Neutrophil (primary cell): ENCODE data around the gene SPCS3.
"Not testable (repeated sequence)": the region's sequence is repeated elsewhere in the genome, so short reads cannot be mapped to it uniquely, and the experiment has no call there.

Experiments
- H3K27ac ChIP-seq: fragments of 200-600 bp; sonication (generic); 2 replicates; pipeline ENCODE4 v1.5.1; 2016; ENCODE audit warnings: mild to moderate bottlenecking, moderate library complexity
- H3K27me3 ChIP-seq: fragments of 200-600 bp; sonication (generic); 2 replicates; pipeline ENCODE4 v1.6.0; 2016; ENCODE audit warnings: mild to moderate bottlenecking
- H3K36me3 ChIP-seq: fragments of 200-600 bp; sonication (generic); 2 replicates; pipeline ENCODE4 v1.5.1; 2017
- H3K4me1 ChIP-seq, 2 experiments: fragments of 200-600 bp in 1 of 2; sonication (generic) in 1 of 2; 1 replicate in 1 of 2; 2 replicates in 1 of 2; pipeline versions ENCODE4 v1.5.1 to v1.6.1; 2013 to 2016; ENCODE audit warnings: low read depth in 1 of 2, low read length in 1 of 2, mild to moderate bottlenecking in 1 of 2, moderate library complexity in 1 of 2; ENCODE audit not compliant: control insufficient read depth in 1 of 2, insufficient read depth in 1 of 2
- H3K4me3 ChIP-seq, 2 experiments: fragments of 200-600 bp in 1 of 2; sonication (generic) in 1 of 2; 1 replicate in 1 of 2; 2 replicates in 1 of 2; pipeline ENCODE4 v1.5.1; 2013 to 2016; ENCODE audit warnings: low read depth in 1 of 2, low read length in 1 of 2, mild to moderate bottlenecking in 1 of 2, moderate library complexity in 1 of 2
- H3K9me3 ChIP-seq: fragments of 200-600 bp; sonication (generic); 2 replicates; pipeline ENCODE4 v1.5.1; 2016
- CTCF ChIP-seq: fragments of 200-600 bp; sonication (generic); IDR thresholded peaks from 2 replicates; pipeline ENCODE4 v1.5.1; 2016; ENCODE audit warnings: antibody characterized with exemption

Gene SPCS3

GRCh38 chr4:176340871-176341685, 21.3 kb downstream of the SPCS3 start:
- H3K4me1 ChIP-seq = no peaks in the 10 kb centered on the region
- H3K4me3 ChIP-seq = no peak overlapping the region
- peaks cover 16% of the 10 kb centered on the region for H3K9me3 ChIP-seq
- no peaks in the 10 kb centered on the region for H3K27me3 ChIP-seq
- TF ChIP-seq CTCF = peak; percentile 24
- no peak overlapping the region for H3K27ac ChIP-seq
- H3K36me3 ChIP-seq = no peaks in the 10 kb centered on the region

- Histone ChIP-seq H3K4me1 (no peaks in the 10 kb centered on the region), H3K36me3 (no peaks in the 10 kb centered on the region), H3K9me3 (peaks cover 16% of the 10 kb centered on the region), H3K27me3 (no peaks in the 10 kb centered on the region), H3K4me3 (no peak overlapping the region), H3K27ac (no peak overlapping the region)
- TF ChIP-seq CTCF = no peak
These were observed 22.6 kb downstream of the SPCS3 start for GRCh38 chr4:176342384-176342783.

- H3K9me3 ChIP-seq = peaks cover 16% of the 10 kb centered on the region
- H3K27me3 ChIP-seq = no peaks in the 10 kb centered on the region
- TF ChIP-seq CTCF = no peak
- H3K4me1 ChIP-seq = no peaks in the 10 kb centered on the region
- H3K27ac ChIP-seq = no peak overlapping the region
- no peaks in the 10 kb centered on the region for H3K36me3 ChIP-seq
- H3K4me3 ChIP-seq = no peak overlapping the region
These were observed 23.5 kb downstream of the SPCS3 start for GRCh38 chr4:176343286-176343685.

GRCh38 chr4:176345346-176345745, 25.6 kb downstream of the SPCS3 start:
- H3K27me3 ChIP-seq, H3K27ac ChIP-seq, H3K4me1 ChIP-seq, H3K36me3 ChIP-seq, H3K4me3 ChIP-seq: not testable (repeated sequence)
- peaks cover 16% of the 10 kb centered on the region for H3K9me3 ChIP-seq

GRCh38 chr4:176346836-176347235, 27.1 kb downstream of the SPCS3 start:
- H3K9me3 ChIP-seq = peaks cover 16% of the 10 kb centered on the region
- H3K27me3 ChIP-seq, H3K27ac ChIP-seq, H3K4me1 ChIP-seq, H3K4me3 ChIP-seq, H3K36me3 ChIP-seq: not testable (repeated sequence)

GRCh38 chr4:176350671-176351070, 30.9 kb downstream of the SPCS3 start:
- no peaks in the 10 kb centered on the region for H3K4me1 ChIP-seq
- no peak overlapping the region for H3K27ac ChIP-seq
- H3K36me3 ChIP-seq = no peaks in the 10 kb centered on the region
- H3K27me3 ChIP-seq = no peaks in the 10 kb centered on the region
- no peak overlapping the region for H3K4me3 ChIP-seq
- no peaks in the 10 kb centered on the region for H3K9me3 ChIP-seq
- no peak for TF ChIP-seq CTCF
